ENCODE results near the gene MTFR1L.

DNA sequence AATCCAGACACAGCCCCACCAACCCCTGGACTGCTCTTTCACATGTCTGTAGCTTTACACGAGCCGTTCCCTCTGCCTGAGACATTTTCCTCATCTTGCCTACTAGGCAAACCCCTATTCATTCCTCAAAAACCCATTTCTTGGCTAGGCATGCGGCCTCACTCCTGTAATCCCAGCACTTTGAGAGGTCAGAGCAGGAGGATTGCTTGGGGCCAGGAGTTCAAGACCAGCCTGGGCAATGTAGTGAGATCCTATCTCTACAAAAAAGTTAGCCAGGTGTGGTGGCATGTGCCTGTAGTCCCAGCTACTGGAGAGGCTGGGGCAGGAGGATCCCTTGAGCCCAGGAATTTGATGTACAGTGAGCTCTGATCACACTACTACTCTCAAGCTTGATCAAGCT is 44.7 kb downstream of the MTFR1L start:
- TF ChIP-seq POLR2A (IDR thresholded peaks at IDR 0.05; ENCODE audit: extremely low read depth, insufficient read length) (no peak), MYC (IDR thresholded peaks at IDR 0.05; ENCODE audit: low read depth, low read length) (no peak)
- TF ChIP-seq, protein P1, sequence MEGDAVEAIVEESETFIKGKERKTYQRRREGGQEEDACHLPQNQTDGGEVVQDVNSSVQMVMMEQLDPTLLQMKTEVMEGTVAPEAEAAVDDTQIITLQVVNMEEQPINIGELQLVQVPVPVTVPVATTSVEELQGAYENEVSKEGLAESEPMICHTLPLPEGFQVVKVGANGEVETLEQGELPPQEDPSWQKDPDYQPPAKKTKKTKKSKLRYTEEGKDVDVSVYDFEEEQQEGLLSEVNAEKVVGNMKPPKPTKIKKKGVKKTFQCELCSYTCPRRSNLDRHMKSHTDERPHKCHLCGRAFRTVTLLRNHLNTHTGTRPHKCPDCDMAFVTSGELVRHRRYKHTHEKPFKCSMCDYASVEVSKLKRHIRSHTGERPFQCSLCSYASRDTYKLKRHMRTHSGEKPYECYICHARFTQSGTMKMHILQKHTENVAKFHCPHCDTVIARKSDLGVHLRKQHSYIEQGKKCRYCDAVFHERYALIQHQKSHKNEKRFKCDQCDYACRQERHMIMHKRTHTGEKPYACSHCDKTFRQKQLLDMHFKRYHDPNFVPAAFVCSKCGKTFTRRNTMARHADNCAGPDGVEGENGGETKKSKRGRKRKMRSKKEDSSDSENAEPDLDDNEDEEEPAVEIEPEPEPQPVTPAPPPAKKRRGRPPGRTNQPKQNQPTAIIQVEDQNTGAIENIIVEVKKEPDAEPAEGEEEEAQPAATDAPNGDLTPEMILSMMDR (IDR thresholded peaks at IDR 0.05; ENCODE audit: low read depth, low read length) = no peak
- TF ChIP-seq, protein P2, sequence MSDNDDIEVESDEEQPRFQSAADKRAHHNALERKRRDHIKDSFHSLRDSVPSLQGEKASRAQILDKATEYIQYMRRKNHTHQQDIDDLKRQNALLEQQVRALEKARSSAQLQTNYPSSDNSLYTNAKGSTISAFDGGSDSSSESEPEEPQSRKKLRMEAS (IDR thresholded peaks at IDR 0.05; ENCODE audit: low read depth, low read length) = no peak
